Spleen (tissue), 7 donors: Measurements from ENCODE around the gene FBXO48.

ENCODE experiments used
- POLR2A ChIP-seq, 3 donors: fragments of 450-650 bp; IDR thresholded peaks; one replicate each; pipeline ENCODE4 v1.5.1; 2017; ENCODE audit warnings: antibody characterized with exemption in 3 of 3, mild to moderate bottlenecking in 1 of 3
- POLR2AphosphoS5 ChIP-seq, 3 donors: sonication (generic); formaldehyde crosslinking; IDR thresholded peaks; one replicate each; pipeline ENCODE4 v1.5.1; 2017; ENCODE audit warnings: antibody characterized with exemption in 3 of 3
- TF ChIP-seq, protein P1 (sequence below), 11 experiments: fragments of 200-600 bp in 7 of 11; fragments of 450-650 bp in 4 of 11; sonication (generic) in 4 of 11; IDR thresholded peaks in 8 of 11; conservative IDR thresholded peaks in 3 of 11; 1 replicate in 7 of 11; 2 replicates in 4 of 11; pipeline versions ENCODE4 v1.4.0 to v1.8.0; 2016 to 2021; ENCODE audit warnings: antibody characterized with exemption in 11 of 11, inconsistent platforms in 4 of 11, mild to moderate bottlenecking in 1 of 11
- donor health status: DM: no; HTN: no; CAD: no; lungs with moderate emphysema.
- donor health status: DM: no; HTN: no; CAD: no.
- donor health status: DM: no; HTN: no; CAD: no.

GRCh38 chr2:68448671-68449653 lies 18.1 kb downstream of the FBXO48 start:
- TF ChIP-seq, protein P1, sequence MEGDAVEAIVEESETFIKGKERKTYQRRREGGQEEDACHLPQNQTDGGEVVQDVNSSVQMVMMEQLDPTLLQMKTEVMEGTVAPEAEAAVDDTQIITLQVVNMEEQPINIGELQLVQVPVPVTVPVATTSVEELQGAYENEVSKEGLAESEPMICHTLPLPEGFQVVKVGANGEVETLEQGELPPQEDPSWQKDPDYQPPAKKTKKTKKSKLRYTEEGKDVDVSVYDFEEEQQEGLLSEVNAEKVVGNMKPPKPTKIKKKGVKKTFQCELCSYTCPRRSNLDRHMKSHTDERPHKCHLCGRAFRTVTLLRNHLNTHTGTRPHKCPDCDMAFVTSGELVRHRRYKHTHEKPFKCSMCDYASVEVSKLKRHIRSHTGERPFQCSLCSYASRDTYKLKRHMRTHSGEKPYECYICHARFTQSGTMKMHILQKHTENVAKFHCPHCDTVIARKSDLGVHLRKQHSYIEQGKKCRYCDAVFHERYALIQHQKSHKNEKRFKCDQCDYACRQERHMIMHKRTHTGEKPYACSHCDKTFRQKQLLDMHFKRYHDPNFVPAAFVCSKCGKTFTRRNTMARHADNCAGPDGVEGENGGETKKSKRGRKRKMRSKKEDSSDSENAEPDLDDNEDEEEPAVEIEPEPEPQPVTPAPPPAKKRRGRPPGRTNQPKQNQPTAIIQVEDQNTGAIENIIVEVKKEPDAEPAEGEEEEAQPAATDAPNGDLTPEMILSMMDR (IDR thresholded peaks at IDR 0.05 in 8 of 11, conservative IDR thresholded peaks at IDR 0.05 in 3 of 11) = no peak
- no peak for TF ChIP-seq POLR2AphosphoS5 (IDR thresholded peaks at IDR 0.05)
- no peak for TF ChIP-seq POLR2A (IDR thresholded peaks at IDR 0.05)
